Spleen (tissue), 7 donors: ENCODE results near the gene ITGA4.

Experiments used
- CTCF ChIP-seq, 11 experiments: fragments of 200-600 bp in 7 of 11; fragments of 450-650 bp in 4 of 11; sonication (generic) in 4 of 11; IDR thresholded peaks in 8 of 11; conservative IDR thresholded peaks in 3 of 11; 1 replicate in 7 of 11; 2 replicates in 4 of 11; pipeline versions ENCODE4 v1.4.0 to v1.8.0; 2016 to 2021; ENCODE audit warnings: antibody characterized with exemption in 11 of 11, inconsistent platforms in 4 of 11, mild to moderate bottlenecking in 1 of 11
- POLR2A ChIP-seq, 3 donors: fragments of 450-650 bp; IDR thresholded peaks; one replicate each; pipeline ENCODE4 v1.5.1; 2017; ENCODE audit warnings: antibody characterized with exemption in 3 of 3, mild to moderate bottlenecking in 1 of 3
- POLR2AphosphoS5 ChIP-seq, 3 donors: sonication (generic); formaldehyde crosslinking; IDR thresholded peaks; one replicate each; pipeline ENCODE4 v1.5.1; 2017; ENCODE audit warnings: antibody characterized with exemption in 3 of 3
- donor health status: DM: no; HTN: no; CAD: no; lungs with moderate emphysema.
- donor health status: DM: no; HTN: no; CAD: no.
- donor health status: DM: no; HTN: no; CAD: no.

GRCh38 chr2:181426672-181427071 is 30.5 kb upstream of the ITGA4 start:
- TF ChIP-seq CTCF (IDR thresholded peaks at IDR 0.05 in 8 of 11, conservative IDR thresholded peaks at IDR 0.05 in 3 of 11) (no peak), POLR2A (IDR thresholded peaks at IDR 0.05) (no peak), POLR2AphosphoS5 (IDR thresholded peaks at IDR 0.05) (no peak)
